Measurements from ENCODE around the gene IFNL1.
"Not testable (repeated sequence)": the region's sequence is repeated elsewhere in the genome, so short reads cannot be mapped to it uniquely, and the experiment has no call there.

The IFNL1 gene

DNA sequence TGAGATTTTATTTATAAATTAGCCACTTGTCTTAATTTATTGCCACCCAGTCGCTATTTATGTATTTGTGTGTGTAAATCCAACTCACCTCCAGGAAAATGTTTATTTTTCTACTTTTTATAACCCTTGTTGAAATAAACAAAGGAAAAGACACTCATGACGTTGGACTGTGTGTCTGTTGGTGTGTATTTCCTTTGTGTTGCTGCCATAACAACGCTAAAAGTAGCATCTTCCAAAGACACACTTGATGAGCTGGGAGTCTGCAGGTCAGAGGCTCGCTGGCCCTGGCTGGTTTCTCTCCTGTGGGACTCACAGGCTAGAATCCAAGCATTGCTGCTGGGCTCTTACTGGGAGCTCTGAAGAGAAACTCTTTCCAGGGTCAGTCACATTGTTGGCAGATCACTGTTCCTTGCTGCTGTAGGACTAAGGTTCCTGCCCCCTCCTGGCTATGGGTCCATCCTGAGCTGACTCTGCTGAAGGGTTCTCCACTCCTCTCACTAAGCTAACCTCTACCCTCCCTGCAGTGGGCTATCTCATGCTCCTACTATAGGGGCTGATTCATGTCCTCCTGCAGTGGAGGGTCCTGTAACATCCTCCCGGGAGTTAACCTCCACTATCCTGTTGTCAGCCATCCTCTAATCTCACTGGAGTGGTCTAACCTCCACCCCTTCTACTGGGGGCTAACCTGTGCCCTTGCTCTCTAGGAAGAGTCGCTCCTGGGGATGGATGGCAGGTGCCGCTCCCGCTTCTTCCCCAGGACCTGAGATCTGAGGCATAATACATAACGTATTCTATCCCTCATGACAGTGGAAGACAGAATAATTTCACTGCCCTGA lies 26.0 kb upstream of the IFNL1 start:
- DNase-seq = no peak

DNA sequence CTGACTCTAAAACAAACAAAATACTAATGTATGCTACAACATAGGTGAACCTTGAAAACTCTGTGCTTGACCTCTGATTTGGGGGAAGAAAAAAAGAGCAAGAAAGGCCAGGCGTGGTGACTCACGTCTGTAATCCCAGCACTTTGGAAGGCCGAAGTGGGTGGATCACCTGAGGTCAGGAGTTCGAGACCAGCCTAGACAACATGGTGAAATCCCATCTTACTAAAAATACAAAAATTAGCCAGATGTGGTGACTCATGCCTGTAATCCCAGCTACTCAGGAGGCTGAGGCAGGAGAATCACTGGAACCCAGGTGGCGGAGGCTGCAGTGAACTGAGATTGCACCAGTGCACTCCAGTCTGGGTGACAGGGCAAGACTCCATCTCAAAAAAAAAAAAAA lies 22.3 kb upstream of the IFNL1 start:
- DNase-seq = not testable (repeated sequence)

GRCh38 chr19:39275578-39275977 lies 20.6 kb upstream of the IFNL1 start:
- no peak for DNase-seq

GRCh38 chr19:39276740-39277139 lies 19.5 kb upstream of the IFNL1 start:
- DNase-seq = no peak

DNA sequence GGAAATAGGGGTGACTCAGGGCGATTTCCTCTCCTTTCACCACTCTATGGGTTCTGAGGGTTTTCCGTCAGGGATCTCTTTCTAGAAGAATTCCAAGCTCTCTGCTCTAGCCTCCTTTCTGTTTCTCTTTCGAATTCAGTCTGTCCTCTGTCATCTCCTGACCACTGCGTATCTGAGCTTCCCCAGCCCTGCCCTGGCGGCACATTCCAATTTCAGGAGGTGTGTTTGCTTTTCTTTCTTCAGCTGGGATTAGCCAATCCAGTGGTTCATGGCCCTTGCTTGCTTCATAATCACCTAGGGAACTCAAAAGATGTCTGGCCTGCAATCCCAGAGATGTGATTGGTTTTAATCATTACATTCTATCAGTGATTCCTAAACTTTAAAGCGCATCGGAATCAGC lies 18.6 kb upstream of the IFNL1 start:
- no peak for DNase-seq

DNA sequence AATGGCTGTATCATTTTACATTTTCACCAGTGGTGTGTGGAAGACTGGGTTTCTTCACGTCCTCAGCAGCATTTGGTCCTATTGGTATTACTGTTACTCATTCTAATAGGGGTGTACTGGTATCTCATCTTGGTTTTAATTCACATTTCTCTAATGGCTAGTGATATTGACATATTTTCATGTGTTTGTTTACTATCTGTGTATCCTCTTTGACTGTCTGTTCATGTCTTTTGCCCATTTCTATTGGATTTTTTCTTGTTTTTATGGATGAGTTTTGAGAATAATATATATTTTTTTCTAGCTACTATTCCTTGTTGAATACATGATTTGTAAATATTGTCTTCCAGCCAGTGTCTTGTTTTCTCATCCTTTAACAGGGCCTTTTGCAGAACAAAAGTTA lies 14.2 kb upstream of the IFNL1 start:
- no peak for DNase-seq

GRCh38 chr19:39284032-39284431 lies 12.2 kb upstream of the IFNL1 start:
- no peak for DNase-seq

- DNase-seq = no peak
Measured at GRCh38 chr19:39293394-39293793, 2.8 kb upstream of the IFNL1 start.

DNA sequence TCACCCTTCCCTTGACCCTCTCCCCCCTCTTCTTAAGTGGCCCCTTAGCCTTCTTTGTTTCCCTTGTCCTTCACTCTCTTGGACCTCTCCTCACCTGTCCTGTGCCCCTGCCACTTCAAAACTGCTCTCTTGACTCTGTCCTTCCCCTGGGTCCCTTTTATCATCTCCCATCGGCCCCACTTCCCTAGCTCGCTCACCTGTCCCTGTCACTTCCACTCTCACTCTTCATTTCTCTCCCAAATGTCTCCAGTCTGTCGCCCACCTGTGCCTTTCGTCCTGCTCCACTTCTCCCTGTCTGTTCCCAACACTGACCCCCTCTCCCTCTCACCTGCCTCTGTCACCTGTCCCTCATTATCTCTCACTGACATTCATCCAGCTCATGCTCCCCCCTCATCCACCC lies 699 bp downstream of the IFNL1 start:
- DNase-seq = no peak

DNA sequence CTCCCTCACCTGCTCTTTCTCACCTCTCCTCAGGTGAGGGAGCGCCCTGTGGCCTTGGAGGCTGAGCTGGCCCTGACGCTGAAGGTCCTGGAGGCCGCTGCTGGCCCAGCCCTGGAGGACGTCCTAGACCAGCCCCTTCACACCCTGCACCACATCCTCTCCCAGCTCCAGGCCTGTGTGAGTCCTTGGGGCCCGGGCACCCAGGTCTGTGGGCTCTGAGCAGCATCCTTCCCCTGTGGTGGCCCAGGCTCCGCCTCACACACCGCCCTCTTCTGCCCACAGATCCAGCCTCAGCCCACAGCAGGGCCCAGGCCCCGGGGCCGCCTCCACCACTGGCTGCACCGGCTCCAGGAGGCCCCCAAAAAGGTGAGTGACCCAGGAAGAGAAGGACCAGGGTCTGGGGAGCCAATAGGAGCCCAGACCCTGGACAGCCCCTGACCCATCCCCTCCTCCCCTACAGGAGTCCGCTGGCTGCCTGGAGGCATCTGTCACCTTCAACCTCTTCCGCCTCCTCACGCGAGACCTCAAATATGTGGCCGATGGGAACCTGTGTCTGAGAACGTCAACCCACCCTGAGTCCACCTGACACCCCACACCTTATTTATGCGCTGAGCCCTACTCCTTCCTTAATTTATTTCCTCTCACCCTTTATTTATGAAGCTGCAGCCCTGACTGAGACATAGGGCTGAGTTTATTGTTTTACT lies 1.9 kb downstream of the IFNL1 start:
- no peak for DNase-seq

- DNase-seq = no peak
Measured at GRCh38 chr19:39299404-39299803, 3.2 kb downstream of the IFNL1 start.

- DNase-seq = no peak
Measured at GRCh38 chr19:39299832-39300231, 3.6 kb downstream of the IFNL1 start.

- no peak for DNase-seq
Measured at GRCh38 chr19:39301021-39301420, 4.8 kb downstream of the IFNL1 start.

GRCh38 chr19:39301562-39301961 lies 5.4 kb downstream of the IFNL1 start:
- DNase-seq = no peak

DNA sequence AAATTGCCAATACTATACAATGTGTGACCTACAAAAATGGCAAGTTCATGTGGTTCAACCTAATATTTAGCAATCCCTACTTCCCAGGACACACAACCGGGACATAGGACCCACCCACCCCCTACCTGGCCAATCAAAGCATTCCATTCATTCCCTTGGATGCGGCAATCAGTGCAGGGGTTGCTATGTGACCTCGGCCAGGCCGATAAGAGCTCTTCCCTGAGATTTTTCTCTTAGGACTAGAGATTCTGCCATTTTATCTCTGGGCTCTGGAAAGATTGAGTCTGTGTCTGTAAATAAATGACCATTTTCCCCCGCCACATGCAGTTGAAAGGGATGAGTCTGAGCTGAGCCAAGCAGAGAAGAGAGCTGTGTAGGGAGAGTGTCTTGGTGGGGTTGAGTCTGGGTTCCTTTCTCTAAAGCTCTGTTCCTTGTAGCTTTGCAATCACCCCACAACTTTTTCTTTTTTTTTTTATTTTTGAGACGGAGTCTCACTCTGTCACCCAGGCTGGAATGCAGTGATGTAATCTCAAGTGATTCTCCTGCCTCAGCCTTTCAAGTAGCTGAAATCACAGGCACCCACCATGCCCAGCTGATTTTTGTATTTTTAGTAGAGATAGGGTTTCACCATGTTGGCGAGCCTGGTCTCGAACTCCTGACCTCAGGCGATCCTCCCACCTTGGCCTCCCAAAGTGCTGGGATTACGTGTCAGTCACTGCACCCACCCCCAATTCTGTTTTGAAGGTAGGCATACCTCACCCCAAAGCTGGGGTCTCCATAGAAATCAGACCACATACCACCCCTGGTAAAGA lies 7.4 kb downstream of the IFNL1 start:
- DNase-seq = no peak

- DNase-seq = no peak
Measured at GRCh38 chr19:39304185-39304513, 7.9 kb downstream of the IFNL1 start.

DNA sequence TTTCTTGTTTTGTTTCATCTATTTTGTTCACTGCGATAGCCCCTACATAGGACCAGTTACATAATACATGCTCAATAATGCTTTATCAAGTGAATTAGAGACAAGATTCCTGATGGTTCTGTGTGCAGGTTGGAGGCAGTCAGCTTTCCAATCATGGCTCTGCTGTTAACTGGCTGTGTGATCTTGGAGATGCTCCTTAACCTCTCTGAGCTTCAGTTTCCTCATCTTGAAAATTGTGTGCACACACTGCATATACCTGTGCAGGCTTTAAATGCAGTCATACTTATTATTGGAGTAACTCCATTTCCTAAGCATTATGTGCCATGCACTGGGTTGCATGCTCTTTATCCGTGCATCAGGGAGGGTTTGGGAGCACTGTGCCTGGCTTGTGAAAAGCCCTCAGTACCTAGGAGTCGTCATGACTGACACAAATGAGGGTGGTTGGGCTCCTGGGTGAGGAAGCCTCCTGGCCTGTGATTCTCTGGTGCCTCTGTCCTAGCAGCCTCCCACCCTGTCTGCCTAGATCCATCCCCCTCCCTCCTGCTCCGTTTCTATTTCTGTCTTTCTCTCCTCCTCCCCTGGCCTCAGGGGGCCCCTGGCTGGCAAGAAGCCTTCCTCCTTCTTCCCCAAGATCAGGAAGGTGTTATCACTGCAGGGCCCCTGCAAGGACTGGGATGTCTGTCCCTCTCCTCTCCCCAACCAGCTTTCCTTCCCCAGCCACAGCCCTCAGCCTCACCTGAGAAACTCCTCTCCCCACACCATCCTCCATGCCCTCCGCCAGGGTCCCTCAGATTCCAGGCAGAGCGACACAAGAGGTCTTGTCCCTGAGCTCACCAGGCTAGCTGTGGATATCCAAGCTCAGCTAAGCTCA lies 8.7 kb downstream of the IFNL1 start:
- no peak for DNase-seq

GRCh38 chr19:39306075-39306474 lies 9.9 kb downstream of the IFNL1 start:
- no peak for DNase-seq

GRCh38 chr19:39307046-39307821 lies 11.0 kb downstream of the IFNL1 start:
- no peak for DNase-seq

DNA sequence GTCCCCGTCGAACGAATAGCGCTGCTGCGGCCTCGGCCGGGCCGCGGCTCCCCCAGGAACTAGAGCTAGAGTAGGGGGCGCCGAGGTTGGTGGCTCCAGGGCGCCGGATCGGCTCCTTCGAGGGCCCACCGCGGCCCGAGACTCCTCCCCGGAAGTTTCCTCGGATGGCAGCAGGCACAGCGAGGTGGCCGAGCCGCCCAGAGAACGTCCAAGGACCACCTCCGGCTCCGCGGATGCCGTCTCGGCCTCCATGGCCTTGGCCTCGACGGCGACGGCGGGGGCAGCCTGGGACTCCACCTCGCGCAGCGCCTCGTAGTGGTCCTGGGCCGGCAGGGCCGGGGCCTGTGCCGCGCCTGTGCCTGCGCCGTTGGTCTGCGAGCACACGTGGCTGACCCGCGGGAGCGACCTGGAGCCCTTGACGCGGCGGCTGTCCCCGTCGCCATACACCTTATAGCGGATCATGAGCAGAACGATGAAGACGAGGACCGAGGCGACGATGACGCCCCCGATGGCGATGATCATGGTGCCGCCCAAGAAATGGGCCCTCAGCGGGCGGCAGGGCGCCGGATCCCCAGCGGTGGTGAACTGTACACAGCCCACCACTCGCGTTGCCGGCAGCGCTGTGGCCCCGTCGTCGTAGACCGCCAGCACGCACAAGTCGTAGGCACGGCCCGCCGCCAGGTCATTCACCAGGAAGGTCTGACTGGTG lies 11.8 kb downstream of the IFNL1 start:
- DNase-seq = no peak
